ENCODE measurements around the gene RNF215. TPM values are rescaled to one million over a fixed set of nuclear protein-coding genes. Genes with fewer than 3 reads are reported as not detected.

Gene RNF215
- total and polyA plus RNA-seq, 2 of the 13 experiments (the other 11 are each of a cell fraction or from before 2014, with no cell fraction given): 5.3 to 6.1 TPM

DNA sequence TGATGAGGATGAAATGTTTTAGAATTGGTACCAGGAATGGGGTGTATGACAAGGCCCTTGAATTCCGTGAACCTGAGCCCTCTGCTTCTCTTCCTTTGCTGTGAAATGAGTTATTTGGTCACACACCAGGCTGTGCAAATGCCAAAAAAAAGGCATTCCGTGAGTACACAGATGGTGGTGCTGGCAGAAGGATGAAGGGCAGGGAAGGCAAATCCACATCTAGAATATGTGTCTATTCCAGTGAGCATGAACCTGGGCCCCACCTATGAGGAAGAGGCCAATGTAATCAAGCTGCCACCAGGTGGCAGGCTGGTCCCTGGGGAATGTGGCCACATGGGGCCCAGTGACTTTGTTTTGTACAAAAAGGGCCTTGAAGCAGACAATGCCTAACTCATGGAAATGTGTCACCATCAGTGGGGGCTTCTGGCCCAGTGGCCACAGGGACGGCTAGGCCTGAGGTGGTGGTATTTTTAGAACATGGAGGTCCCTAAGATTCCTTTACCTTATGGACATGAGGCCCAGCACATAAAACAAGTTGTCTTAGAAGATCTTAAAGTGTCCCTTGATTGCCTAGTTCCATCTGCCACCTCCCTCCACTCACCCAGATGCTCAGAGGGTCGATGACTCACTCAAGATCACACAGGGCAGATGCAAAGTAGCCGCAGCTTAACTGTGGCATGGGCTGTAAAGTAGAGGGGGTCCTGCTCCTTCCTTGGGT is 3.9 kb upstream of the RNF215 start (continued):
- TF ChIP-seq, protein P1, sequence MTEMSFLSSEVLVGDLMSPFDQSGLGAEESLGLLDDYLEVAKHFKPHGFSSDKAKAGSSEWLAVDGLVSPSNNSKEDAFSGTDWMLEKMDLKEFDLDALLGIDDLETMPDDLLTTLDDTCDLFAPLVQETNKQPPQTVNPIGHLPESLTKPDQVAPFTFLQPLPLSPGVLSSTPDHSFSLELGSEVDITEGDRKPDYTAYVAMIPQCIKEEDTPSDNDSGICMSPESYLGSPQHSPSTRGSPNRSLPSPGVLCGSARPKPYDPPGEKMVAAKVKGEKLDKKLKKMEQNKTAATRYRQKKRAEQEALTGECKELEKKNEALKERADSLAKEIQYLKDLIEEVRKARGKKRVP (CRISPR knock-in tag; IDR thresholded peaks at IDR 0.05): no peak
- TF ChIP-seq ATF7-NPFF (CRISPR knock-in tag; IDR thresholded peaks at IDR 0.05; ENCODE audit: low read depth) (no peak), CCAR2 (optimal IDR thresholded peaks at IDR 0.05; ENCODE audit: low read depth, low read length) (no peak), MAFF (IDR thresholded peaks at IDR 0.05; ENCODE audit: low read depth, low read length) (no peak), ZFAT (CRISPR knock-in tag; conservative IDR thresholded peaks at IDR 0.05) (no peak), ZNF83 (CRISPR knock-in tag; IDR thresholded peaks at IDR 0.05; ENCODE audit: borderline replicate concordance) (no peak), ZBTB42 (CRISPR knock-in tag; IDR thresholded peaks at IDR 0.05) (no peak), SMAD1 (CRISPR knock-in tag; IDR thresholded peaks at IDR 0.05; ENCODE audit: borderline replicate concordance, low read depth) (no peak), ZNF746 (CRISPR knock-in tag; IDR thresholded peaks at IDR 0.05) (no peak), TEAD3 (CRISPR knock-in tag; optimal IDR thresholded peaks at IDR 0.05; ENCODE audit: borderline replicate concordance) (peak; percentile 83), ZNF782 (CRISPR knock-in tag; IDR thresholded peaks at IDR 0.05; ENCODE audit: borderline replicate concordance) (no peak), BCL6 (CRISPR knock-in tag; IDR thresholded peaks at IDR 0.05) (no peak), ZNF614 (CRISPR knock-in tag; IDR thresholded peaks at IDR 0.05; ENCODE audit: borderline replicate concordance) (no peak), ZNF703 (CRISPR knock-in tag; IDR thresholded peaks at IDR 0.05; ENCODE audit: borderline replicate concordance) (no peak)
- TF ChIP-seq, protein P2, sequence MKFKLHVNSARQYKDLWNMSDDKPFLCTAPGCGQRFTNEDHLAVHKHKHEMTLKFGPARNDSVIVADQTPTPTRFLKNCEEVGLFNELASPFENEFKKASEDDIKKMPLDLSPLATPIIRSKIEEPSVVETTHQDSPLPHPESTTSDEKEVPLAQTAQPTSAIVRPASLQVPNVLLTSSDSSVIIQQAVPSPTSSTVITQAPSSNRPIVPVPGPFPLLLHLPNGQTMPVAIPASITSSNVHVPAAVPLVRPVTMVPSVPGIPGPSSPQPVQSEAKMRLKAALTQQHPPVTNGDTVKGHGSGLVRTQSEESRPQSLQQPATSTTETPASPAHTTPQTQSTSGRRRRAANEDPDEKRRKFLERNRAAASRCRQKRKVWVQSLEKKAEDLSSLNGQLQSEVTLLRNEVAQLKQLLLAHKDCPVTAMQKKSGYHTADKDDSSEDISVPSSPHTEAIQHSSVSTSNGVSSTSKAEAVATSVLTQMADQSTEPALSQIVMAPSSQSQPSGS (CRISPR knock-in tag; IDR thresholded peaks at IDR 0.05): no peak
- TF ChIP-seq, protein P3, sequence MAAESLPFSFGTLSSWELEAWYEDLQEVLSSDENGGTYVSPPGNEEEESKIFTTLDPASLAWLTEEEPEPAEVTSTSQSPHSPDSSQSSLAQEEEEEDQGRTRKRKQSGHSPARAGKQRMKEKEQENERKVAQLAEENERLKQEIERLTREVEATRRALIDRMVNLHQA (CRISPR knock-in tag; IDR thresholded peaks at IDR 0.05): no peak
- TF ChIP-seq, protein P4, sequence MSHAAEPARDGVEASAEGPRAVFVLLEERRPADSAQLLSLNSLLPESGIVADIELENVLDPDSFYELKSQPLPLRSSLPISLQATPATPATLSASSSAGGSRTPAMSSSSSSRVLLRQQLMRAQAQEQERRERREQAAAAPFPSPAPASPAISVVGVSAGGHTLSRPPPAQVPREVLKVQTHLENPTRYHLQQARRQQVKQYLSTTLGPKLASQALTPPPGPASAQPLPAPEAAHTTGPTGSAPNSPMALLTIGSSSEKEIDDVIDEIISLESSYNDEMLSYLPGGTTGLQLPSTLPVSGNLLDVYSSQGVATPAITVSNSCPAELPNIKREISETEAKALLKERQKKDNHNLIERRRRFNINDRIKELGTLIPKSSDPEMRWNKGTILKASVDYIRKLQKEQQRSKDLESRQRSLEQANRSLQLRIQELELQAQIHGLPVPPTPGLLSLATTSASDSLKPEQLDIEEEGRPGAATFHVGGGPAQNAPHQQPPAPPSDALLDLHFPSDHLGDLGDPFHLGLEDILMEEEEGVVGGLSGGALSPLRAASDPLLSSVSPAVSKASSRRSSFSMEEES (CRISPR knock-in tag; IDR thresholded peaks at IDR 0.05): peak; percentile 32; the same call in 1 of the 2 replicates
- TF ChIP-seq, protein P5, sequence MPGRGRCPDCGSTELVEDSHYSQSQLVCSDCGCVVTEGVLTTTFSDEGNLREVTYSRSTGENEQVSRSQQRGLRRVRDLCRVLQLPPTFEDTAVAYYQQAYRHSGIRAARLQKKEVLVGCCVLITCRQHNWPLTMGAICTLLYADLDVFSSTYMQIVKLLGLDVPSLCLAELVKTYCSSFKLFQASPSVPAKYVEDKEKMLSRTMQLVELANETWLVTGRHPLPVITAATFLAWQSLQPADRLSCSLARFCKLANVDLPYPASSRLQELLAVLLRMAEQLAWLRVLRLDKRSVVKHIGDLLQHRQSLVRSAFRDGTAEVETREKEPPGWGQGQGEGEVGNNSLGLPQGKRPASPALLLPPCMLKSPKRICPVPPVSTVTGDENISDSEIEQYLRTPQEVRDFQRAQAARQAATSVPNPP (CRISPR knock-in tag; IDR thresholded peaks at IDR 0.05): no peak
- TF ChIP-seq, protein P6, sequence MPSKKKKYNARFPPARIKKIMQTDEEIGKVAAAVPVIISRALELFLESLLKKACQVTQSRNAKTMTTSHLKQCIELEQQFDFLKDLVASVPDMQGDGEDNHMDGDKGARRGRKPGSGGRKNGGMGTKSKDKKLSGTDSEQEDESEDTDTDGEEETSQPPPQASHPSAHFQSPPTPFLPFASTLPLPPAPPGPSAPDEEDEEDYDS (CRISPR knock-in tag; IDR thresholded peaks at IDR 0.05): no peak
- TF ChIP-seq, protein P7, sequence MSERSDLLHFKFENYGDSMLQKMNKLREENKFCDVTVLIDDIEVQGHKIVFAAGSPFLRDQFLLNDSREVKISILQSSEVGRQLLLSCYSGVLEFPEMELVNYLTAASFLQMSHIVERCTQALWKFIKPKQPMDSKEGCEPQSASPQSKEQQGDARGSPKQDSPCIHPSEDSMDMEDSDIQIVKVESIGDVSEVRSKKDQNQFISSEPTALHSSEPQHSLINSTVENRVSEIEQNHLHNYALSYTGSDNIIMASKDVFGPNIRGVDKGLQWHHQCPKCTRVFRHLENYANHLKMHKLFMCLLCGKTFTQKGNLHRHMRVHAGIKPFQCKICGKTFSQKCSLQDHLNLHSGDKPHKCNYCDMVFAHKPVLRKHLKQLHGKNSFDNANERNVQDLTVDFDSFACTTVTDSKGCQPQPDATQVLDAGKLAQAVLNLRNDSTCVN (CRISPR knock-in tag; IDR thresholded peaks at IDR 0.05; ENCODE audit: borderline replicate concordance): no peak
